ENCODE results near the gene NCR3LG1.

Gene NCR3LG1

DNA sequence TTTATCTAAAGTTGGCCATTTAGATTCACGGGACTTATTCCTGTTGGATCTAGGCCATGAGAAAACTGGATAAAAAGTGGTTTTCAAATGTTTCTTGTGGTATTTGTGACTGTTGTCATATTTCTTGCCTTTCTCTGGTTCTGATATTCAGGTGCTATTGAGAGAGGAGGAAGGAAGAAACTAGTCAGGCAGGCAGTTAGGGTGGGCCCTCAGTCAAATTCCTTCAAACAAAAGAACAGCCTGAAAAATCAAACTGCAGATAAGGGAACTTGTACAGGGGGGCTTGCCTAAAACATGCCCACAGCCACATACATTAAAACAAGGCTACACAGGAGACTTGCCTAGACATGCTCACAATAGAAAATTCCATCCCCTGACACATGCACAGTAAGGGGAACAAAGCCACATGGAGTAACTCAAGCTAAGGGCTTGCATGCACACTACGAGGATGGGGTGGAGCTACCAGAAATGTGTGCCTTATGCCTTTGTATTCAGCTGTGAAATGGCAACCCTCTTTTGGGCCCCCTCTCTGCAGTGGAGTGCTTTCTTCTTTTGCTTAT lies 18.2 kb downstream of the NCR3LG1 start:
- DNase-seq (ENCODE audit: low read depth in 3 of 3, low spot score in 1 of 3), result no peak

GRCh38 chr11:17371614-17372013 lies 20.0 kb downstream of the NCR3LG1 start:
- no peak for DNase-seq (ENCODE audit: low read depth in 3 of 3, low spot score in 1 of 3)

DNA sequence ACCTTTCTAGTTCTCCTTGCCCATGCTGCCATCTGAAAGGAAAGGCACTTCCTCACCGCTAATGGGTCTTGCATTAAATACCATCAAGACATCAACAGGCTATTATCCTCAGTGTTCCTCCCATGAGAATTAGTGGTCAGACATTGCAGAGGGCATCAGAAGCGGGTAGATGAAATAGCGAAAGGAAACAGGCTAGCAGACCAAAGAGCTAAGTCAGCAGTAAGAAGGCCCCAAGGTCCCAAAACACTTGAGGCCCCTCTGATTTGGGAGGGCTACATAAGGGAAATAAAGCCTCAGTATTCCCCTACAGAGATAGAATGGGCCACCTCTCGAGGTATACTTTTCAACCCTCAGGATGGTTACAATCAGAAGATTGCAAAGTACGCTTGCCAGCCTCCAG lies 23.9 kb downstream of the NCR3LG1 start:
- DNase-seq (ENCODE audit: low read depth in 3 of 3, low spot score in 1 of 3), result no peak

DNA sequence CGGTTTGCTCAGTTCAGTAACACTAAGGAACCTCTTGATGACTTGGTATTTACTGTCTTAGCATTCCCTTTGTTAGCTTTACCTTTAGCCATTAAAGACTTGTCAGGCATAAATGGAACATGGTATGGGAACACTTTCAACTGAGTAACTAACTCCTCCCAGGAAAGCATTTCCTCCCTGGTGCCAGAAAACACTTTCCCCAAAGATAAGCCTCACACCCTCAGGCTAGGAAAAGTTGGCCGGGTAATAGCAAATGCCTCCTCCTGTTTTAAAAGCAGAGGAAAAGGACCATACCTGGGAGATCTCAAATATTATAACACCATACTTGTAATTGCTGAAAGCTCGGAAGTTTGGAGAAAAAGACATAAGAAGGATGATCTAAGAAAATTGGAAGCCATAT lies 24.9 kb downstream of the NCR3LG1 start:
- no peak for DNase-seq (ENCODE audit: low read depth in 3 of 3, low spot score in 1 of 3)

GRCh38 chr11:17378655-17379054 lies 27.1 kb downstream of the NCR3LG1 start:
- no peak for DNase-seq (ENCODE audit: low read depth in 3 of 3, low spot score in 1 of 3)

DNA sequence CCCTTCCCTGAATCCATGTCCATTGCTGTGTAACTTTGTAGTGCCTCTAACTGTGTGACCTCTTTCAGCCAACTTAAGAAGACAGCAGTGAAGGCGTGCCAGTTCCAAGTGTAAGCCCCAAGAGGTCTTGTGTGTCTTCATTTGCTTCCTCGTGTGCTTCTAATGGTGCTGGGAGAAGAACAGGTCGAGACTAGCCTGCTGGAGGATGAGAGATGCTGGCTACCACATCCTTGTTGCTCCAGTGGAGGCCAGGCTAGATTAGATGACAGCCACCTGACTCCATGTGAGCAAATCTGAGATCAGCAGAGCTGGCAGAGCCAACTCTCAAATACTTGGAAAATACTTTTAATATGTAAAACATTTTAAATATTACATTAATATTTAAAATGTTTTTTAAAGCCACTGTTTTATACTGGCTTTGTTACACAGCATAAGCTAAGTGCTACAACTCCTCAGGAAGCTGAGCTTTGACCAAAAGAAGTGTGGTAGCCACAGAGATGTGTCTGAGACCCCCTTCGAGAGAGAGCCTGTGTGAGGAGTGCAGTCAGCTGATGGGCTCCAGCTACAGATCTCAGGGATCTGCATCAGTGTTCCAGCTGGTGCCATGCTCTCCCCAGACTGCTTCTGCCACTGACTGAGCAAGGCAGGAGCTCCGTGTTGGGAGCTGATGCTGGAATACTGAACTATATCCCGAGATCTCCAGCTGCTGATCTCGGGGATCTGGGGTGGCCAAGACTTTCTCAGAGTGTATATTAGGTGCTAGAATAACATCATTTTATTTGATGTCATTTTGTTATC lies 28.0 kb downstream of the NCR3LG1 start:
- no peak for DNase-seq (ENCODE audit: low read depth in 3 of 3, low spot score in 1 of 3)

DNA sequence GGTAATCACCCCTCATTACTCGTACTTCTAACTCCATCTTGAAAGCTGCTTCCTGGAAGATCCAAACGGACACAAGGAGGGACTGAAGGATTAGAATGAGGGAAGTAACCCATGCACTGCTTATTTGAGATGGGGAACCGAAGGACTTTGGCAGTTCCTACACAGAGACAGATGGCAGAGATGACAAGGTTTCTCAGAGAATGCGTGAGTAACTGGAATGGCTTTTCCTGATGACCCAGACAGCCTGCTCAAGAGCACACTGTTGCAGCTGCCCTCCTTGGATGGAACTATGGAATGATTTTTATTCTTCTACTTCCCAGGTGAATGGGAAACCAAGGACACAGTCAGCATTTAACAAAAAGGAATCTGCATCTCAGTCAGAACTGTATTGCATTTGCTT lies 29.6 kb downstream of the NCR3LG1 start:
- DNase-seq (ENCODE audit: low read depth in 3 of 3, low spot score in 1 of 3), result no peak

DNA sequence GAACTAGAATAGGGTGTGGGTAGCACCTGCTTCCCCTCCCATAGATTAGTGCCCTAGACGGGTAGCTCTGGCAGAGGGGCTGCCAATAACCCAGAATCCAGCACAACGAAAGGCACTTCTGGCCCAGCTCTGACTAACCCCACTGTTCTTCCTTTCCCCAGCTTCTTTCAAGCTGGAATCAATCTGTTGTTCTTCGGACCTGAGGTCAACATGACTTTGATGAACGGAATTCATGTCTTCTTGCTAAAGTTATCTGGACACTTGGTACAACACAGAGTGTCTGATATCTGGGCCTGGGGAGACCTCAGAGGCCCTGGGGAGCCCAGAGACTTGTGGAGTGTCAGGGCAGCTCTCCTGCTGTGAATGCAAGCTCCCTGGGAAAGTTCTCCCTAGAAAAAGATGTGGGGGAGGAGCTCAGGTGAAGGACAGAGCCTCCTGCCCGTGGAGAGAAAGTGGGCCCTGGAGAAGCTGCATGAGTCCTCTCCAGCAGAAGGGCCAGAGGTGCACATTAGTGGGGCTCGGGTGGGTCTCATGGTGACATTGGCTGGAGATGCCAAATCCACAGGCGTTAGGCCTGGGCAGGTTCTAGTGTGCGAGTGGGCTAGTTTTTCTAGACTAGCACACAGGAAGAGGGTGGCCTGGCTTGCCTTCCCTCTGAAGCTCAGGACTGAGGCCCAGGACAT lies 30.6 kb downstream of the NCR3LG1 start:
- no peak for DNase-seq (ENCODE audit: low read depth in 3 of 3, low spot score in 1 of 3)

DNA sequence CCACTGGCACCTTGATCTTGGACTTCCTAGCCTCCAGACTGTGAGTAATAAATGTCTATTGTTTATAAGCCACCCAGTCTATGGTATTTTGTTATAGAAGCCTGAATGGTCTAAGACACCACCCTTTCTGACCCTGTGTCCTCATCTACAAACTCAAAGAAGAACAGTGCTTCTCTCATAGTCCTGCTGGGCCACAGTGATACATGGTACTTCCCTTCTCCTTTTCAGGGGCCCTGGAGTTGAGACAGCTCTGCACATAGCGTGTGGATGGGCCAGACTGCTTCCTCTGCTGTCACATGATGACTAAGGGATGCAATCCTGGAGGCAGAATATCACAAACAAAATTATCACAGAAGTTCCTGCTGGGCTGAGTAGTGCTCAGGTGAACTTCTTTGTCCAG lies 31.9 kb downstream of the NCR3LG1 start:
- DNase-seq (ENCODE audit: low read depth in 3 of 3, low spot score in 1 of 3), result no peak

GRCh38 chr11:17384002-17384511 lies 32.5 kb downstream of the NCR3LG1 start:
- DNase-seq (ENCODE audit: low read depth in 3 of 3, low spot score in 1 of 3), result peak; percentile 28 to 60 (median 54)

DNA sequence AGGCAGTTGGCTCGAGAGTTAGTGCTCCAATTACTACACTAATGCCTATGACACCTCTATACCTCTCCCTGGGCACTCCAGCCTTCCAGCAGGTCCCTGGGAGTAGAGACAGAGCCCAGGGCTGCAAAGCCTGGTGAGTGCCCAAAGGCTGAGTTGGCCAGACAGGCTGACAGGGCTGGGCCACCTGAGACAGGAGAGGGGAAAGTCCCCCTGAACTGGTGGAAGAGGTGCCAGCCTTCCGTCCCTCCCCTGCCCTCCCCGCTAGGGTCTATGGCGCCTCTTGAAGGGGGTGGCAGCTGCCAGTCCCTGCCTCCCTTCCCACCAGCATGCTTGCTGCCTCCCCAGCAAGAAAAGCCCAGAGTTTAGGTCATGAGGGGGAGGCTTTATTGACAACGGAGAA lies 33.9 kb downstream of the NCR3LG1 start:
- no peak for DNase-seq (ENCODE audit: low read depth in 3 of 3, low spot score in 1 of 3)

GRCh38 chr11:17385926-17386325 lies 34.3 kb downstream of the NCR3LG1 start:
- no peak for DNase-seq (ENCODE audit: low read depth in 3 of 3, low spot score in 1 of 3)

- peak in 1 of 3 donors; percentile 26 for DNase-seq (ENCODE audit: low read depth in 3 of 3, low spot score in 1 of 3)
These were observed 34.9 kb downstream of the NCR3LG1 start for GRCh38 chr11:17386331-17387084.

- no peak for DNase-seq (ENCODE audit: low read depth in 3 of 3, low spot score in 1 of 3)
These were observed 35.7 kb downstream of the NCR3LG1 start for GRCh38 chr11:17387254-17387653.

DNA sequence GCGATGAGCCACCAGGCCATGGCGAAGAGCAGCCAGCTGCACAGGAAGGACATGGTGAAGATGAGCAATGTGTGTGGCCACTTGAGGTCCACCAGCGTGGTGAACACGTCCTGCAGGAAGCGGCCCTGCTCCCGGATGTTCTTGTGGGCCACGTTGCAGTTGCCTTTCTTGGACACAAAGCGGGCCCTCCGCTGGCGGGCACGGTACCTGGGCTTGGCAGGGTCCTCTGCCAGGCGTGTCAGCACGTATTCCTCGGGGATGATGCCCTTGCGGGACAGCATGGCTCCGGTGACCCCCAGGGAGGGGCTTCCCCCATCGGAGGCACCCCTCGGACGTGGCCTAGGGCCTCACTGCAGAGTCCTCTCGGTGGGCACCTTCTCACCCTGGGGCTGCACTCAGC lies 36.2 kb downstream of the NCR3LG1 start:
- no peak for DNase-seq (ENCODE audit: low read depth in 3 of 3, low spot score in 1 of 3)

- DNase-seq (ENCODE audit: low read depth in 3 of 3, low spot score in 1 of 3), result no peak
These were observed 37.1 kb downstream of the NCR3LG1 start, which contains the start of gene KCNJ11 for GRCh38 chr11:17388609-17389210. TSS of gene KCNJ11 (minus strand) at chr11:17388659. CDS start at chr11:17388091, 568 bp downstream.

DNA sequence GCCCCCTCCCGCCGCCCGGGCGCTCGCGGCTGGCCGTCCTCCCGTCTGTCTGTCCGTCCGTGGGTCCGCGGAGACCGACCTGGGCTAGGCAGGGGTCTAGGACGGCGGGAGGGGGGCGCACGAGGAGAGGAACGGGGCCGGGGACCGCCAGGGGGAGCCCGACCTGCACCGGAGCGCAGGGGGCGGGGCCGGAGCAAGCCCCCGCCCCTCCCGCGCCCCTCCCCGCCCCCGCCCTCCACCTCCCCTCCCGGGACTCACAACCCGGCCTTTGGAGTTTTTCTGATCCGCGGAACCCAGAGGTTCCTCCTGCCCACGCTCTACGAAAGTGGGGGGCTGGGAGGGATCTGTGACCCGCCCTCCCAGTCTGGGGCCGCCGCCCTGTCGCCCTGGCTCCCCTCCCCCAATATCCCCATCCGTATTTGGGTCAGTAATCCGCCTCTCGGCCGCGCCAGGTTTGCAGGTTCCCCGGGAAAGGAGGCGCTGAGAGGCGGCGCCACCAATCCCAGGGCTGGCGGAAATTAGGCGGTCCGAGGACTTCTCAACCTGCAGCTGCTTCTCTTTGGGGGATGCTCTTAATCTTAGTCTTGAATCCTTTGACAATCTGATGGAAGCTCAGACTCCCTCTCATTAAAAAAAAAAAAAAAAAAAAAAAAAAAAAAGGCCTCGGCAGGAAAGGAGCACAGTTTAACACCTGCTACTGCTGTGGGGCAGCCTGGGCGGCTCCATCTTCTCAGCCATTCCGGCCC lies 37.8 kb downstream of the NCR3LG1 start:
- DNase-seq (ENCODE audit: low read depth in 3 of 3, low spot score in 1 of 3), result peak; percentile 47 to 83 (median 60)

GRCh38 chr11:17389957-17390649 lies 38.5 kb downstream of the NCR3LG1 start:
- no peak for DNase-seq (ENCODE audit: low read depth in 3 of 3, low spot score in 1 of 3)

- no peak for DNase-seq (ENCODE audit: low read depth in 3 of 3, low spot score in 1 of 3)
These were observed 40.1 kb downstream of the NCR3LG1 start for GRCh38 chr11:17391493-17392355.
